ENCODE results near the gene MRPL27.

Gene MRPL27

GRCh38 chr17:50359005-50359699 lies 13.8 kb downstream of the MRPL27 start:
- DNase-seq: no peak

DNA sequence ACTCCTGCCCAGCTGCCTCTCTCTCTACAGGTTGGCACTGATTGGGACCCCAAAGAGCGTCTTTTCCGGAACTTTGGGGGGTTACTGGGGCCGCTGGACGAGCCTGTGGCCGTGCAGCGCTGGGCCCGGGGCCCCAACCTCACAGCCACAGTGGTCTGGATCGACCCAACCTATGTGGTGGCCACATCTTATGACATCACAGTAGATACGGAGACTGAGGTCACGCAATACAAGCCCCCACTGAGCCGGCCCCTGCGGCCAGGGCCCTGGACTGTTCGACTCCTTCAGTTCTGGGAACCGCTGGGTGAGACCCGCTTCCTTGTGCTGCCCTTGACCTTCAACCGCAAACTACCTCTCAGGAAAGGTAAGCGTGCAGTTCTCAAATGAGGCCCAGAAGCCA lies 14.8 kb downstream of the MRPL27 start:
- DNase-seq: no peak

DNA sequence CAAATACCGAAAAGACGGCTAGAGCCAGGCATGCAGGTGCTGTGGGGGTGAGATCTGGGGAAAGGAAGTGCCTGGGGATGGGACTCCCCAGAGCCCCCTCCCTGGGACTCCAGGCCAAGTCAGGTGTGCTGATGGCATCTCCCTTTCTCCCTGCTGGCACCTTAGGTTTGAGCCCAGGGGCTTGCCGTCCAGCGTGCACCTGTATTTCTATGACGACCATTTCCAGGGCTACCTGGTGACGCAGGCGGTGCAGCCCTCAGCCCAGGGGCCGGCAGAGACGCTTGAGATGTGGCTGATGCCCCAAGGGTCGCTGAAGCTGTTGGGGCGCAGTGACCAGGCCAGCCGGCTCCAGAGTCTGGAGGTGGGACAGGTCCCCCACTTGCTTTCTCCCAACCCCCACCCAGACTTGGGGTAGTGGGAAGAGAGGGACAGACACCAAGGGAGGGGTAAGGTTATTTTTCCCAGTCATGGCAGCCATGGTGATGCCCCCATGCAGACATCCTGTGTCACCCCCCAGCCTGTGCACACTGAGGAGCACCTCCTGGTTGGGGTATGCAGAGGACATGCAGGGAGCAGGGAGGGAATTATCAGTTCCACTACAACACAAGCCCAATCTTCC lies 16.0 kb downstream of the MRPL27 start:
- no peak for DNase-seq

DNA sequence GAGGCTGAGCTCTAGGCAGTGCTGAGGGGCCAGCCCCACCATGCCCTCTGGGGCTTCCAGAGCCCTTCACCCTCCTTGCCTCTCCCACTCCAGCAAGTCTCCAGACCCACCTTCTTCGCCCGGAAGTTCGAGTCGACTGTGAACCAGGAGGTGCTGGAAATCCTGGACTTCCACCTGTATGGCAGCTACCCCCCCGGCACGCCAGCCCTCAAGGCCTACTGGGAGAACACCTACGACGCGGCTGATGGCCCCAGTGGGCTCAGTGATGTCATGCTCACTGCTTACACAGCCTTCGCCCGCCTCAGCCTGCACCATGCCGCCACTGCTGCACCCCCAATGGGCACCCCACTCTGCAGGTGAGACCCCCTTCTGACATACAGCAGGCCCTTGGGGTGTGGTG lies 16.6 kb downstream of the MRPL27 start:
- DNase-seq: no peak

GRCh38 chr17:50355701-50356341 lies 17.2 kb downstream of the MRPL27 start:
- no peak for DNase-seq

DNA sequence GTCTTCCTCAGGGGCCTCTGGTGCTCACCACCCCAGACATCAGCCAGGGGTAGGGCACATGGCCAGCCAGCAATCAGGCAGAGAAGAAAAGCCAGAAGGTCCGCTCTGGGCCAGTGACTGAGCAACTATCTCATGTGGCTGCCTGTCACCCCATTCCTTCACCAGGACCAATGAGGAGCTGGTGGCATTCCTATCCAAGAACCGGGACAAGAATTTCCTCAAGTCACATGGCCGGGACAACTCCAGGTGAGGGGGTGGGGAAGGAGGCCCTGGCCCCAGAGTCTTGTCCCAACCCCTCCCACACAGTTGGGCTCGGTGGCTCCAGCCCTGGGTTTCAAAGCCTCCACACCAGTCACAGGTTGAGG lies 17.7 kb downstream of the MRPL27 start:
- no peak for DNase-seq

GRCh38 chr17:50354776-50355175 lies 18.2 kb downstream of the MRPL27 start:
- no peak for DNase-seq

DNA sequence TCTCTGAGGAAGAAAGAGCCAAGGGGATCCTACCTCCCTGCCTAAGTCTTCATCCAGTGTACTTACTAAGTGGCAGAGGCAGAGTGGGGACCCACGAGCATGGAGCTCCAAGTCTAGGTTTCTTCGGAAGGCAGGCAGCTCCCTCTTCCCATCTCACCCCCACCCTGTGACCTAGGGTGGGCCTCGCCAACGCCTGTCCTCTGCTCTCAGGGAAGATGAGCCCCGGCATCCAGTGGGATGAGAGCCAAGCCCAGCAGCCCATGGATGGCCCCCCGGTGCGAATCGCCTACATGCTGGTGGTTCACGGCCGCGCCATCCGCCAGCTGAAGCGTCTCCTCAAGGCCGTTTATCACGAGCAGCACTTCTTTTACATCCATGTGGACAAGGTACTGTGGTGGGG lies 18.8 kb downstream of the MRPL27 start:
- no peak for DNase-seq

- DNase-seq: no peak
Observed at GRCh38 chr17:50353600-50354195, 19.3 kb downstream of the MRPL27 start.

- no peak for DNase-seq
Observed at GRCh38 chr17:50352693-50353599, 20.0 kb downstream of the MRPL27 start.

- DNase-seq: no peak
Observed at GRCh38 chr17:50352072-50352692, 20.8 kb downstream of the MRPL27 start.

DNA sequence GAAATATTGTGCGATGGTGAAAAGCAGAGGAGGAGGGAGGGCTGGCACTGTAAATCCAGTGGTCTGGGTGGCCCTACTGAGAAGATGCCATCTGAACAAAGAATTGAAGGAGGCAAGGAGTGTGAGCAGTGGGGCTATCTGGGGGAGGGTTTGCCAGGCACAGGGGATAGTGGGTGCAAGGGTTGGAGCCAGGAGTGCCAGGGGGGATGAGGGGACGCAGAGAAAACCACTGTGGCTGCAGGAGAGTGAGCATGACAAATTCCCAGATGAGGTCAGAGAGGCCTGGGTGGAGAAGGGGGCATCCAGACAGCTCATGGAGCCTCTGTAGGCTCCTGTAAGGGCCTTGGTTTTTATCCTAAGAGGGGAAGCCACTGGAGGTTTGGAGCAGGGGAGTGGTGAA lies 22.3 kb downstream of the MRPL27 start:
- DNase-seq: no peak

DNA sequence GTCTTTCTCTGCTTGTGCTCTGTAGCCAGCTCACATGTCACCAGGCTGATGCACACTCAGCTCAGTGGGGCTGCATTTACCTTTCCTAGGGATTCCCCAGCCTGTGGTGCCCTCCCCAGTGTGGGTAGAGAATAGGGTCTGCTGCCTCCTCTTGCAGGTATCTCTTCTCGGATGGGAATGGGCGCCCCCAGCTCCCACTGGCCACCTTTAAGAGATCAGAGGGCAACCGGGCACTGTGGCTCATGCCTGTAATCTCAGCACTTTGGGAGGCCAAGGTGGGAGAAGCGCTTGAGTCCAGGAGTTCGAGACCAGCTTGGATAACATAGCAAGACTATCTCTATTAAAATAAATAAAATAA lies 23.8 kb downstream of the MRPL27 start:
- no peak for DNase-seq

GRCh38 chr17:50348522-50349242 lies 24.3 kb downstream of the MRPL27 start:
- no peak for DNase-seq

GRCh38 chr17:50347894-50348291 lies 25.1 kb downstream of the MRPL27 start:
- DNase-seq: no peak

DNA sequence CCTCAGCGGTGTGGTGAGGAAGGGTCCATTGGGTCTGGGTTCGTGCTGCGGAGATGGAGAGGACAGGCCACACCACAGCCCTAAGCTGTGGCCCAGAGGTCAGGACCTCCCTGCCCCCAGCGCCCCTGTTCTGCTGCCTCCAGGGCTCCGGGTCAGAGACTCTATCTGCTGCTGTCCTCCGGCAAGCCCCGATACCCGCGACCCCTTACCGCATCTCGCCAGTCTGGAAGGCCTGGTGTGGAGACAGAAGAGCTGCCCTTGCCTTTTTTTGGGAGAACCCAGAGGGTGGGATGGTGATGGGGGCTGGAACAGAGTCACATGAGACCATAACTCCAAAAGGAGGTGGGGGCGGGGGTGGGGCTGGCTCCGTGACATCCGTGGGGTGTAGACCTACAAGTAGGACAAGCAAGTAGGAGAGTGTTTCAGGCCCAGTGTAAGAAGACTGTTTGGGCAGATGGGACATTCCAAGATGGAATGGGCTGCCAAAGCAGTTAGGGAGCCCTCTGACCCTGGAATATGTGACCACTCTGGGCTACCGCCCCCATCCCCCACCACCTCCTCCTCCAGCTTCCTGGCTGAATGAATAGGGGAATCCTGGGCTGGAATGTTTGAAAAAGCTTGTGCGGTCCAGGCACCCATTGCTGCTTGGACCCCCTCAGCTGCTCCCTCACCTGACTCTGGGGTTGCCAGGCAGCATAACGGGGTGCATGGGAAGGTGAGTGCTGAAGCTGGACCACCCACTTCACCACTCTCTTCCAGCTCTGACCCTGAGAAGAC lies 25.7 kb downstream of the MRPL27 start:
- DNase-seq: no peak

- DNase-seq: no peak
Observed at GRCh38 chr17:50346313-50347116, 26.5 kb downstream of the MRPL27 start.

GRCh38 chr17:50345432-50346312 lies 27.3 kb downstream of the MRPL27 start, which contains the start of gene XYLT2:
XYLT2 (plus strand) TSS chr17:50346126; CDS start chr17:50346141, 15 bp downstream.
- peak; percentile 12 for DNase-seq

Measured in DMS 273 treated with DMSO at 0.1 percent for 48 hours (cell line).